OCI-LY1 (cell line): Measurements from ENCODE around the gene B3GAT1.

Source experiments
- CTCF ChIP-seq: fragments of 200-600 bp; sonication (generic), shearing (Covaris generic); IDR thresholded peaks from 2 replicates; pipeline ENCODE4 v1.5.1; 2017; ENCODE audit warnings: mild to moderate bottlenecking, antibody characterized with exemption, low read length, moderate library complexity, mixed read lengths
- EZH2 ChIP-seq: fragments of 200-600 bp; sonication (generic), shearing (Covaris generic); IDR thresholded peaks from 2 replicates; pipeline ENCODE4 v1.8.0; 2017; ENCODE audit warnings: borderline replicate concordance, mixed run types, mild to moderate bottlenecking, antibody characterized with exemption, low read length, moderate library complexity, mixed read lengths

- no peak for TF ChIP-seq CTCF
- TF ChIP-seq EZH2: no peak
Observed at GRCh38 chr11:134356656-134357544, 55.1 kb downstream of the B3GAT1 start.
